NCI-H510A treated with DMSO at 0.1 percent for 48 hours (cell line): ENCODE results near the gene BORCS5.
A peak's percentile ranks its signal among the peaks of the same experiment; 100 is the strongest.

Source experiments
- DNase-seq: peaks from one replicate; lab custom pipeline; 2025; lab: John Stamatoyannopoulos, UW

The BORCS5 gene

GRCh38 chr12:12433203-12433731, 76.4 kb downstream of the BORCS5 start:
- DNase-seq: no peak

GRCh38 chr12:12436831-12437345, 80.0 kb downstream of the BORCS5 start:
- DNase-seq: no peak

- no peak for DNase-seq
These were observed 82.8 kb downstream of the BORCS5 start for GRCh38 chr12:12439636-12440035.

GRCh38 chr12:12440784-12441428, 84.0 kb downstream of the BORCS5 start:
- peak; percentile 69 for DNase-seq

- DNase-seq: no peak
These were observed 84.5 kb downstream of the BORCS5 start for GRCh38 chr12:12441429-12441807.

- no peak for DNase-seq
These were observed 85.1 kb downstream of the BORCS5 start for GRCh38 chr12:12441843-12442461.

- DNase-seq: no peak
These were observed 85.7 kb downstream of the BORCS5 start for GRCh38 chr12:12442548-12443071.

GRCh38 chr12:12443431-12443878, 86.6 kb downstream of the BORCS5 start:
- DNase-seq: no peak

GRCh38 chr12:12445165-12445881, 88.4 kb downstream of the BORCS5 start:
- no peak for DNase-seq

GRCh38 chr12:12445882-12446181, 89.0 kb downstream of the BORCS5 start:
- DNase-seq: no peak

GRCh38 chr12:12446786-12447185, 89.9 kb downstream of the BORCS5 start:
- no peak for DNase-seq

GRCh38 chr12:12447236-12447635, 90.4 kb downstream of the BORCS5 start:
- no peak for DNase-seq

- no peak for DNase-seq
These were observed 91.0 kb downstream of the BORCS5 start for GRCh38 chr12:12447837-12448236.

GRCh38 chr12:12449533-12450025, 92.7 kb downstream of the BORCS5 start:
- peak; percentile 73 for DNase-seq

GRCh38 chr12:12450043-12450471, 93.2 kb downstream of the BORCS5 start:
- DNase-seq: no peak

GRCh38 chr12:12451098-12451497, 94.2 kb downstream of the BORCS5 start:
- DNase-seq: no peak

- no peak for DNase-seq
These were observed 95.5 kb downstream of the BORCS5 start for GRCh38 chr12:12452326-12452902.

- DNase-seq: no peak
These were observed 96.8 kb downstream of the BORCS5 start for GRCh38 chr12:12453635-12454034.

GRCh38 chr12:12454315-12454714, 97.4 kb downstream of the BORCS5 start:
- DNase-seq: no peak

GRCh38 chr12:12456637-12457036, 99.8 kb downstream of the BORCS5 start:
- DNase-seq: no peak

GRCh38 chr12:12460935-12461922, 104.4 kb downstream of the BORCS5 start:
- peak; percentile 50 for DNase-seq
